Activated naive CD8-positive, alpha-beta T cell (primary cell): ENCODE data around the gene ZDHHC17.
A peak's percentile ranks its signal among the peaks of the same experiment; 100 is the strongest.
"Not testable (repeated sequence)": the region's sequence is repeated elsewhere in the genome, so short reads cannot be mapped to it uniquely, and the experiment has no call there.

Experiments used
- H3K27ac Mint-ChIP-seq: one replicate; pipeline ENCODE4 v1.8.0; 2021; ENCODE audit warnings: mixed read lengths
- H3K27me3 Mint-ChIP-seq: one replicate; pipeline ENCODE4 v1.8.0; 2021; ENCODE audit warnings: mixed read lengths
- H3K36me3 Mint-ChIP-seq: one replicate; pipeline ENCODE4 v1.8.0; 2021; ENCODE audit warnings: mixed read lengths
- H3K4me1 Mint-ChIP-seq: one replicate; pipeline ENCODE4 v1.8.0; 2021; ENCODE audit warnings: low read depth, mixed read lengths
- H3K4me3 Mint-ChIP-seq: one replicate; pipeline ENCODE4 v1.8.0; 2021; ENCODE audit warnings: mild to moderate bottlenecking, mixed read lengths
- H3K9me3 Mint-ChIP-seq: one replicate; pipeline ENCODE4 v1.8.0; 2021; ENCODE audit warnings: low read depth, mixed read lengths

The ZDHHC17 gene

DNA sequence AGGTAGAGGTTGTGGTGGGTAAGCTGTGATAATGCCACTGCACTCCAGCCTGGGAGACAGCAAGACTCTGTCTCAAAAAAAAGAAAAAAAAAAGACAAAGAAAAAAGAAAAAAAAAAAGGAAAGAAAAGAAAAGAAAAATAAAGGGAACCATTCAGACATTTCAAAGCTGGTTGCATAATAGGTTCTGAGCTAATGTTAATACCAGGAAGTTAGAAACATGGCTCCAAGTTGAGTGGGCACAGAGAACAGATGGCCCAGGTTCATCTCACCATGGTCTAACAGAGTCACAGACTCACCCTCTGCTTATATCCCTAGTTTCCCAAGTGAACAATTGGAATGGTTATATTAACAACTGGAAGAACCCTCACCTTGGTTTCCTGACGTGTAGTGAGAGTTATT is 17.4 kb upstream of the ZDHHC17 start:
- Mint-ChIP-seq H3K27ac (no peak overlapping the region), H3K4me1 (no peaks in the 10 kb centered on the region), H3K27me3 (peaks cover 4% of the 10 kb centered on the region), H3K4me3 (no peak overlapping the region), H3K9me3 (no peaks in the 10 kb centered on the region), H3K36me3 (no peaks in the 10 kb centered on the region)

DNA sequence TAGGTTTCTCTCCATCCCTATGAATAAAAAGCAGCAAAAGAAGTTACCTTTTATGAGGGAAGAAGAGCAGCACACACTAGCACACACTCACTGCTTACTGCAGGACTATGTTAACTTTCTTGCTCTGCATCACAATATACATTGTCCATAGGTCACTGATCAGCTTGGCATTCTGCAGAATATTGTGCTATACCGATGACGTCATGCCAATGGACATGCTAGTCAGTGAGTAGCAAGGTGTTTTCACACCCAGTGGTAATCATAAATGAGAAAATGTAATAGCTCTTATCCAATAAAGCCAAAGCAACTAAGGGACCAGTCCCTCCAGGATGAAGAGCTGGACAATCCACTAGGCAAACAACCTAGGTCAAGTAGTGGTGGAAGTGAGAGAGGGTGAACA is 16.7 kb upstream of the ZDHHC17 start:
- Mint-ChIP-seq H3K27me3 (peaks cover 4% of the 10 kb centered on the region), H3K4me1 (no peaks in the 10 kb centered on the region), H3K27ac (no peak overlapping the region), H3K36me3 (no peaks in the 10 kb centered on the region), H3K9me3 (no peaks in the 10 kb centered on the region), H3K4me3 (no peak overlapping the region)

DNA sequence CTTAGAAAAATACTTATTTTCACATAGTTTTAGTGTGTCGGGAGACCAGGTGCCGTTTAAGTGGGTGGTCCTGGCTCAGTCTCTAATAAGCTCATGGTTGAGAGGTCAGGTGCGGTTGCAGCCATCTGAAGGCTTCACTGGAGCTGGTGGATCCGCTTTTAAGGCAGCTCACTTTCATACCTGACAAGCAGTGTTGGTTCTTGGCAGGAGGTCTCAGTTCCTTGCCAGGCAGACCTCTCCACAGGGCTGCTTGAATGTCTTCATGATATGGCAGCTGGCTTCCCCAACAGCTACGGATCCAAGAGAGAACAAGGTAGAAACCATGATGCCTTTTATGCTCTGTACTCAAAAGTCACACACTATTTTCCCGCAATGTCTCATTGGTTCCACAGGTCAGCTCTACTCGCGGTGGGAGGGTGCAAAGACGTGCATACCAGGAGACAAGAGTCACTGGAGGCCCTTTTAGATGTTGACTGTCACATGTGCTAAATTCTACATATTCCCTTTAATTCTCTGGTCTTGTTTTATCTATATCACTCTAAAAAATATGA is 8.0 kb upstream of the ZDHHC17 start:
- H3K27me3 Mint-ChIP-seq: peaks cover 1% of the 10 kb centered on the region
- no peaks in the 10 kb centered on the region for H3K4me1 Mint-ChIP-seq
- H3K4me3 Mint-ChIP-seq: no peak overlapping the region
- H3K9me3 Mint-ChIP-seq: no peaks in the 10 kb centered on the region
- no peak overlapping the region for H3K27ac Mint-ChIP-seq
- H3K36me3 Mint-ChIP-seq: no peaks in the 10 kb centered on the region

DNA sequence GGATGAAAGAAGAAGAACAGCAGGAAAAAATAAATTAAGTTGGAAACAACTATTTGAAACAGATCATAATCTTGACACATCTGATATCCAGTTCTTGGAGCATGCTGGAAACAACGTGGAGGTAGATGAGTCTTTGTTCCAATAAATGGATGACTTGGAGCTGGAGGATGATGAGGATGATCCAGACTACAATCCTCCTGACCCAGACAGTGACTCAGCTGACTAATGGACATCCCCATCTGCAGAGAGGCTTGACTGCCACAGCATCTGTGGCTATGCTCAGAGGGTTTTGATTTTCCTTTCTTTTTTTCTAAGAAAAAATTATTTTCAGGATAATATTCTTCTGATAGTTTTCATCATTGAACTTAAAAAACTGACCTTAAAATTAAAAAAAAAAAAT is 6.2 kb upstream of the ZDHHC17 start:
- Mint-ChIP-seq H3K4me3 (no peak overlapping the region), H3K27me3 (peaks cover 1% of the 10 kb centered on the region), H3K9me3 (no peaks in the 10 kb centered on the region), H3K27ac (no peak overlapping the region), H3K36me3 (no peaks in the 10 kb centered on the region), H3K4me1 (peaks cover under 1% of the 10 kb centered on the region)

DNA sequence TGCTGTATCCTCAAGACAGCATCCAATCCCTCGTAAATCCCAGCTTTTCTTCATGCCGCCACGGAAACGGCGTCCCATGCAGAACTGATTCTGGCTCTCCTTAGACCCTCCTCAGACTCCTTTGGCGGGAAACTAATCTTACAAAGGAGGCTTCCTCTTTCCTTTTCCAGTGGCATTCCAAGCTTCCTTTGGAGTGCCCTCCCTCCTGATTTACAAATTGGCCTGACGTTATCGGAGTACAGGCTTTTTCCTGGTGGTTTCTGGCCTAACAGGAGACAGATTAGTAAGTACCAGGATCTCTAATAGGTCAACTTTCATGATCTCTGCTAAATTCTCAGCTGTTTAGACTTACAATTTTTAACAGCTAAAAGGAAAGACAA is 1.3 kb upstream of the ZDHHC17 start:
- Mint-ChIP-seq H3K9me3 (no peaks in the 10 kb centered on the region), H3K27ac (peak overlapping the region; percentile 81), H3K27me3 (no peaks in the 10 kb centered on the region), H3K4me1 (peaks cover 36% of the 10 kb centered on the region), H3K36me3 (peaks cover 3% of the 10 kb centered on the region), H3K4me3 (peak overlapping the region; percentile 98)

DNA sequence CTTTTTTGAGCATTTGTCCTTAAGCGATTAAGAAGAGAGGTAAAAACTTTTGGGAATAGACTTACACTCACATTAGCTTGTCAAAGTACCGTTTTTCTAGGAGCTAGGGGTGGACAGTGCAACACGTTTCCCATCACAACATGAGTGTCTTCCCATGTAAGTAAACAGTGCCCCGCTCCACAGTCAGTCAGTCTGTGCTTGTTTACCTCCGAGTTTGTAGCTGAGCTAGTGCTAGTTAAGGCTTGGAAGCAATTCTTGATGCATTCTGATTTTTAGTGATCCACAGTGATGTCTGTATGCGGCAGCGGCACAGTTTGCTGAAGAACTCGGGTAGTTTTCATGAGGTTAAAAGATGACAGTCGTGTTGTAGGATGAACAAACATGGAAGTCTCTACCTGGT is 941 bp downstream of the ZDHHC17 start:
- H3K9me3 Mint-ChIP-seq: no peaks in the 10 kb centered on the region
- H3K4me3 Mint-ChIP-seq: peak overlapping the region; percentile 98
- H3K36me3 Mint-ChIP-seq: peaks cover 3% of the 10 kb centered on the region
- H3K4me1 Mint-ChIP-seq: peaks cover 48% of the 10 kb centered on the region
- H3K27me3 Mint-ChIP-seq: no peaks in the 10 kb centered on the region
- peak overlapping the region; percentile 96 for H3K27ac Mint-ChIP-seq

DNA sequence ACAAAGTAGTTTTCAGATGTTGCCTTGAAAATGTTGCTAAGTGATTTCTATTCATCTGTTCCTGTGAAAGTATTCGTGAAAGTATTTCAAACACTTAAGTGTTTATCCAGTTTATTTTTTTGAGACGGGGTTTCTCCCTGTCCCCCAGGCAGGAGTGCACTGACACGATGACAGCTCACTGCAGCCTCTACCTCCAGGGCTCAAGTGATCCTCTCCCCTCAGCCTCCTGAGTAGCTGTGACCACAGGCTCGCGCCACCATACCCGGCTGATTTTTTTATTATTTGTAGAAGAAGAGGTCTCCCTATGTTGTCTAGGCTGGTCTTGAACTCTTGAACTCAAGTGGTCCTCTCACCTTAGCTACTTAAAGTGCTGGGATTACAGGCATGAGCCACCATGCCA is 1.7 kb downstream of the ZDHHC17 start:
- Mint-ChIP-seq H3K4me3 (peak overlapping the region; percentile 98), H3K36me3 (peaks cover 3% of the 10 kb centered on the region), H3K27me3 (no peaks in the 10 kb centered on the region), H3K4me1 (peaks cover 54% of the 10 kb centered on the region), H3K27ac (peak overlapping the region; percentile 96), H3K9me3 (no peaks in the 10 kb centered on the region)

DNA sequence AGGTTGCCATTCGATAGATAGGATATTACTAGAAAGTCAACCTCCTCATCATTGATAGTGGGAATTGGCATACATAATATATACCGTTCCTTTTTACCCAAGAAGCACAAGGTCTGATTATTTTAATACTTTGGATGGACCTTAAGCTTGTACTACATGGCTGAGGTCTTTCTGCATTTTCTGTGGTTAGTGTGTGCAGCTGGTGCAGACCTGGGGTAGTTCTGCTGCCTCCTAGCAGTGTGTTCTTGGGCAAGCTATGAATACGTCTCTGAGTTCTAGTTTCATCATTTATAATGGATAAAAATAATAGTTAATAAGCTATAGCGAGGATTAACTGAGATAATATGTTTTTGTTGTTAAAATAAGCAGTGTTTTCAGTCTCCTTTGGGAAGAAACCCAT is 2.2 kb downstream of the ZDHHC17 start:
- Mint-ChIP-seq H3K27ac (peak overlapping the region; percentile 16), H3K27me3 (no peaks in the 10 kb centered on the region), H3K36me3 (peaks cover 3% of the 10 kb centered on the region), H3K4me3 (peak overlapping the region; percentile 98), H3K9me3 (no peaks in the 10 kb centered on the region), H3K4me1 (peaks cover 56% of the 10 kb centered on the region)

DNA sequence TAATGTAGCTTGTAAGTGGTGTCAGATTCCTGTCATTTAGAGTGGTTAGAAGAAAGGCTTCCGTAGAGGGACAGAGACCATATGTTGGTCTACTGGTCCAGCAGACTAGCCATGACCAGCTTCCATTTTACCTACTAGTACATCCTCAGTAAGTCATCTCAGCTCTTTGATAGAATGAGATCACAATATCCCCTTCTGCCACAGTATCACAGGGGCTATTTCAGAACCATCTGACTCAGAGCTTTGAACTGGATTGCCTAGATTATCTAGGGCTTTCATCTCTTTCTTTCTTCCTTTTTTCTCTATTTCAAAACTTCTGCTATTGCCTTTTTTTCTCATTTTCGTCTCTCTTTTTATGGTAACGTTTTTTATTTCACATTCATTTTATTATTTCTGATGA is 4.7 kb downstream of the ZDHHC17 start:
- H3K36me3 Mint-ChIP-seq: peaks cover 3% of the 10 kb centered on the region
- peak overlapping the region; percentile 25 for H3K4me3 Mint-ChIP-seq

DNA sequence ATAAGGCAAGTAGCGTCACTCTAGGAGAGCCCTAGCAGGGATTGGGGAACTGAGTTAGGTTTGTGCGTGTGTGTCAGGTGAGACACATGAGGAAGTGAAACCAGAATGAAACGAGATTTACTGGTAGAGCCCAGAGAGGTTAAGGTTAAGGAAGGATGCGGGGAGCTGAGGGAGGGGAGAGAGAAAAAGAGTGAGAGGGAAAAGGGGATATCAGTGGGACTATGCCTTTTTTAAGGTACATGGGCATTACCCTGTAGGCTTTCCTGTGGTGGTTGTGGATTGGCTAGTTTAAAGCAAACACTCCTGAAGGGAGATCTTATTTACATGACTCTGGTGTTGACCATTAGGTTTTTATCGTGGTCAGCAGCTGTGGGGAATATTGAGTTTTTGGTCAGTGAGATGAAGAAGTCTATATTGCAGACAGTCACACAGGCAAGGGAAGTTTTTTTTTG is 13.9 kb downstream of the ZDHHC17 start:
- H3K27me3 Mint-ChIP-seq: no peaks in the 10 kb centered on the region
- peaks cover 77% of the 10 kb centered on the region for H3K4me1 Mint-ChIP-seq
- H3K27ac Mint-ChIP-seq: peak overlapping the region; percentile 7
- no peaks in the 10 kb centered on the region for H3K9me3 Mint-ChIP-seq
- H3K4me3 Mint-ChIP-seq: peak overlapping the region; percentile 3
- peaks cover 8% of the 10 kb centered on the region for H3K36me3 Mint-ChIP-seq

More for the DNA sequence above, 4.7 kb downstream of the ZDHHC17 start:
- no peaks in the 10 kb centered on the region for H3K9me3 Mint-ChIP-seq
- peaks cover 67% of the 10 kb centered on the region for H3K4me1 Mint-ChIP-seq
- peak overlapping the region; percentile 10 for H3K27ac Mint-ChIP-seq
- H3K27me3 Mint-ChIP-seq: no peaks in the 10 kb centered on the region

DNA sequence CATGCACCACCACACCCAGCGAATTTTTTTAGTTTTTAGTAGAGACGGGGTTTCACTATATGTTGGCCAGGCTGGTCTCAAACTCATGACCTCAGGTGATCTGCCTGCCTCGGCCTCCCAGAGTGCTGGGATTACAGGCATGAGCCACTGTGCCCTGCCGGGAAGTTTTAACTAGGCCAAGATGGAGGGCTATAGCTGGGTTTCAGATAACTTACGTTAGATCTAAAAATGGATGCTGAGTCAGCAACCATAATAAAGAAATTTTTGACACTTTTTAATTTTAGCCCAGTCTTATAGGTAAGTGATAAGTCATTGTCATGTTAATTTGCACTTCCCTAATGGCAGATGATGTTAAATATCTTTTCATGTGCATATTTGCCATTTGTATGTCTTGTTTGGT is 14.4 kb downstream of the ZDHHC17 start:
- peaks cover 8% of the 10 kb centered on the region for H3K36me3 Mint-ChIP-seq
- no peak overlapping the region for H3K4me3 Mint-ChIP-seq

DNA sequence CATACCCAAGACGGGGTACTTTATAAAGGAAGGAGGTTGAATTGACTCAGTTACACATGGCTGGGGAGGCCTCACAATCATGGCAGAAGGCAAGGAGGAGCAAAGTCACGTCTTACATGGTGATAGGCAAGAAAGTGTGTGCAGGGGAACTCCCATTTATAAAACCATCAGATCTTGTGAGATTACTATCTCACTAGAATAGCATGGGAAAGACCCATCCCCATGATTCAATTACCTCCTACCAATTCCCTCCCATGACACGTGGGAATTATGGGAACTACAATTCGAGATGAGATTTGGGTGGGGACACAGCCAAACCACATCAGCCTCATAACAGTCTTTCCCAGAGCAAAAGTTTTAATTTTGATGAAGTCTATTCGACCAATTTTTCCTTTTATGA is 15.4 kb downstream of the ZDHHC17 start:
- not testable (repeated sequence) for H3K4me3 Mint-ChIP-seq, H3K27me3 Mint-ChIP-seq, H3K9me3 Mint-ChIP-seq, H3K36me3 Mint-ChIP-seq
- peak overlapping the region; percentile 51 for H3K27ac Mint-ChIP-seq
- peaks cover 80% of the 10 kb centered on the region for H3K4me1 Mint-ChIP-seq

More for the DNA sequence above, 14.4 kb downstream of the ZDHHC17 start:
- Mint-ChIP-seq H3K9me3 (no peaks in the 10 kb centered on the region), H3K4me1 (peaks cover 78% of the 10 kb centered on the region), H3K27me3 (no peaks in the 10 kb centered on the region), H3K27ac (no peak overlapping the region)

DNA sequence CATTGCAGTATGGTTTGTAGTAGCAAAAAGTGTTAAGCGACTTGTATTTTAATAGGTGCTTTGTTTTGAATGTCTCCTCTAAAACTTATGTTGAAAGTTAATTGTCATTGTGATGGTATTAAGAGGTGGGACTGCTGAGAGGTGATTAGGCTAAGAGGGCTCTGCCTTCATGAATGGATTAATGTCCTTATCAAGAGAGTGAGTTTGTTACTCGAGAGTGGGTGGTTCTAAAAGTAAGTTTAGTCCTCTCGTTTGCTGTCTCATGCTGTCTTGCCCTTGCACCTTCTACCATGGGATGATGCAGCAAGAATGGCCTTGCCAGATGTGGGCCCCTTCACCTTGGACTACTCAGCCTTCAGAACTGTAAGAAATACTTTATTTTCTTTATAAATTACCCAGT is 17.4 kb downstream of the ZDHHC17 start:
- peak overlapping the region; percentile 19 for H3K27ac Mint-ChIP-seq
- H3K4me1 Mint-ChIP-seq: peaks cover 71% of the 10 kb centered on the region
- H3K27me3 Mint-ChIP-seq: no peaks in the 10 kb centered on the region
- H3K9me3 Mint-ChIP-seq: peaks cover 5% of the 10 kb centered on the region
- H3K4me3 Mint-ChIP-seq: no peak overlapping the region
- peaks cover 12% of the 10 kb centered on the region for H3K36me3 Mint-ChIP-seq

DNA sequence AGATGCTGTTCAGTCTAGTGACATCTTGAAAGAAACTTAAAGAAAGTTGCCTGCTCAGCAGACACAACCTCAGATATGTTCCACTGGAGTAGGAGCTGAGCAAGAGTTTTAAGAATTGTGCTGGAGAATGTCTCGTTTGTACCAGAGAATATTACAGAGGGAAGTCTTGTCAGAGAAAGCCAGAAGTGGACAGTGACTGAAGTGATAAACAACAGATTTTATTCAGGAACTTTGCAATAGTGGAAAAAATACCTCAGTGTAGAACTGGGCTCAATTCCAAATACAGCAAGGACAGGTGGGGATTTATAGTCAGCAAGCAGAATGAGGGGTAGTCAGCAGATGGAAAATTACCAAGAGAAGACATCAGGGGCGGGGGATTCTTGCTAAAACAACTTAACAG is 18.6 kb downstream of the ZDHHC17 start:
- Mint-ChIP-seq H3K36me3 (peaks cover 12% of the 10 kb centered on the region), H3K4me1 (peaks cover 61% of the 10 kb centered on the region), H3K4me3 (no peak overlapping the region), H3K27ac (peak overlapping the region; percentile 35), H3K9me3 (peaks cover 5% of the 10 kb centered on the region), H3K27me3 (no peaks in the 10 kb centered on the region)

DNA sequence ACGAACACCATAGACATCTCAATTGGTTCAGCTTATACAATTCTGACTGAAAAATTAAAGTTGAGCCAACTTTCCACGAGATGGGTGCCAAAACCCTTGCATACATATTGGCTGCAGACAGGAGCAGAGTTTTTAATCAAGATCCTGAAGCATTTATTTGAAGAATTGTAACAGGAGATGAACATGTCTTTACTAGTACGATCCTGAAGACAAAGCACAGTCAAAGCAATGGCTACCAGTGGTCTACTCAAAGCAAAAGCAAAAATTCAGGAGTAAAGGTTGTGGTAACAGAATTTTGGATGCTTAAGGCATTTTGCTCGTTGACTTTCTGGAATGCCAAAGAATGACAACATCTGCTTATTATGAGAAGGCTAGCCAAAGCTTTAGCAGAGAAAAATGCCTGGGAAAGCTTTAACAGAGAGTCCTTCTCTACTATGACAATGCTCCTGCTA is 20.7 kb downstream of the ZDHHC17 start:
- Mint-ChIP-seq H3K36me3 (peaks cover 4% of the 10 kb centered on the region), H3K4me1 (peaks cover 45% of the 10 kb centered on the region), H3K4me3 (no peak overlapping the region), H3K27me3 (no peaks in the 10 kb centered on the region), H3K9me3 (peaks cover 5% of the 10 kb centered on the region), H3K27ac (peak overlapping the region; percentile 7)

DNA sequence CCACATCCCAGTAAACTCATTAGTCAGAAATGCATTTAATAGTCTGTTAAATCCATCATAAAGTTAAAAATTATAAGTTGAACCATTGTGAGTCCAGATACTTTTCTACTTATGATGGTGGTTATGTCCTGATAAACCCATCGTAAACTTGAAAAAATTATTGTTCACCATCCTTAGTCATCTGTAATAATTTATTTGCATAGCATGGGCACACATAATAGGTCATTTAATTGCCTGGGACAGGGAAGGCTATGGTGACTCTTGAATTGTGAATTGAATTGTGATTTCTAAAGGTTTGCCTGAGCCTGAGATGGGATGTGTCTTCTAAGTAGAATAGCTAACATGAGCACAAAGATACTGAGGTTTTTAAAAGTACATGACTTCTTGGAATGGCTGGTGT is 21.5 kb downstream of the ZDHHC17 start:
- Mint-ChIP-seq H3K4me3 (no peak overlapping the region), H3K36me3 (peaks cover 4% of the 10 kb centered on the region), H3K9me3 (peaks cover 5% of the 10 kb centered on the region), H3K27me3 (no peaks in the 10 kb centered on the region), H3K27ac (no peak overlapping the region), H3K4me1 (peaks cover 43% of the 10 kb centered on the region)
